Liver (tissue), 9 donors: Measurements from ENCODE around the gene IRGQ. TPM values are rescaled to one million over a fixed set of nuclear protein-coding genes. Genes with fewer than 3 reads are reported as not detected.

Experiments used
- DNase-seq: peaks from one replicate; pipeline ENCODE4 v3.0.0-alpha.2; 2017; ENCODE audit warnings: low spot score
- H3K27ac ChIP-seq, 2 donors: one replicate each; pipeline ENCODE4 v1.7.0; 2013; ENCODE audit warnings: inconsistent platforms in 2 of 2, low read length in 2 of 2, control low read depth in 1 of 2, low read depth in 1 of 2, mild to moderate bottlenecking in 1 of 2
- H3K27me3 ChIP-seq, 4 donors: one replicate each; pipeline versions ENCODE4 v1.6.1 to v1.7.0; 2013; ENCODE audit warnings: low read length in 3 of 4, inconsistent platforms in 1 of 4, mild to moderate bottlenecking in 1 of 4, moderate library complexity in 1 of 4; ENCODE audit not compliant: control insufficient read depth in 4 of 4, insufficient read depth in 4 of 4
- H3K36me3 ChIP-seq, 4 donors: one replicate each; pipeline versions ENCODE4 v1.6.1 to v1.7.0; 2013; ENCODE audit warnings: low read length in 3 of 4, mild to moderate bottlenecking in 3 of 4, low read depth in 1 of 4, moderate library complexity in 1 of 4; ENCODE audit not compliant: control insufficient read depth in 4 of 4, insufficient read depth in 3 of 4
- H3K4me1 ChIP-seq, 4 donors: one replicate each; pipeline versions ENCODE4 v1.6.1 to v1.7.0; 2013; ENCODE audit warnings: low read length in 3 of 4, mild to moderate bottlenecking in 3 of 4, moderate library complexity in 1 of 4; ENCODE audit not compliant: control insufficient read depth in 4 of 4, insufficient read depth in 4 of 4
- H3K4me3 ChIP-seq, 3 donors: one replicate each; pipeline versions ENCODE4 v1.6.1 to v1.7.0; 2013; ENCODE audit warnings: low read length in 3 of 3, control low read depth in 1 of 3, low read depth in 1 of 3, mild to moderate bottlenecking in 1 of 3
- H3K9ac ChIP-seq, 2 donors: one replicate each; pipeline ENCODE4 v1.7.0; 2013; ENCODE audit warnings: low read length in 2 of 2, mild to moderate bottlenecking in 2 of 2, moderate library complexity in 2 of 2, control low read depth in 1 of 2, low read depth in 1 of 2
- H3K9me3 ChIP-seq, 4 donors: one replicate each; pipeline versions ENCODE4 v1.6.1 to v1.7.0; 2013; ENCODE audit warnings: low read length in 3 of 4; ENCODE audit not compliant: control insufficient read depth in 4 of 4
- EGR1 ChIP-seq, 2 donors: IDR thresholded peaks; 2 replicates each; pipeline ENCODE4 v1.6.1; 2016 to 2018; ENCODE audit warnings: antibody characterized with exemption in 2 of 2, low read depth in 2 of 2
- FOXA1 ChIP-seq: IDR thresholded peaks from 2 replicates; pipeline ENCODE4 v1.6.1; 2016; ENCODE audit warnings: antibody characterized with exemption
- FOXA2 ChIP-seq: IDR thresholded peaks from 2 replicates; pipeline ENCODE4 v1.6.1; 2016; ENCODE audit warnings: antibody characterized with exemption
- GABPA ChIP-seq, 2 donors: IDR thresholded peaks in 1 of 2; conservative IDR thresholded peaks in 1 of 2; 2 replicates each; pipeline ENCODE4 v1.6.1; 2016; ENCODE audit warnings: antibody characterized with exemption in 2 of 2, mild to moderate bottlenecking in 1 of 2, moderate library complexity in 1 of 2
- HNF4A ChIP-seq, 2 donors: conservative IDR thresholded peaks; 2 replicates each; pipeline ENCODE4 v1.6.1; 2016; ENCODE audit warnings: antibody characterized with exemption in 2 of 2, mild to moderate bottlenecking in 2 of 2
- HNF4G ChIP-seq: IDR thresholded peaks from 2 replicates; pipeline ENCODE4 v1.6.1; 2016; ENCODE audit warnings: antibody characterized with exemption
- JUND ChIP-seq, 2 donors: IDR thresholded peaks; 2 replicates each; pipeline ENCODE4 v1.6.1; 2016; ENCODE audit warnings: antibody characterized with exemption in 2 of 2
- MAX ChIP-seq: IDR thresholded peaks from 2 replicates; pipeline ENCODE4 v1.6.1; 2016; ENCODE audit warnings: antibody characterized with exemption
- NR2F2 ChIP-seq: IDR thresholded peaks from 2 replicates; pipeline ENCODE4 v1.6.1; 2016; ENCODE audit warnings: antibody characterized with exemption
- RAD21 ChIP-seq, 2 donors: IDR thresholded peaks; 2 replicates each; pipeline ENCODE4 v1.6.1; 2016; ENCODE audit warnings: antibody characterized with exemption in 2 of 2, mild to moderate bottlenecking in 2 of 2
- REST ChIP-seq: IDR thresholded peaks from 2 replicates; pipeline ENCODE4 v1.6.1; 2016; ENCODE audit warnings: antibody characterized with exemption, mild to moderate bottlenecking
- RXRA ChIP-seq, 2 donors: IDR thresholded peaks; 2 replicates each; pipeline ENCODE4 v1.6.1; 2017 to 2018; ENCODE audit warnings: antibody characterized with exemption in 2 of 2, mild to moderate bottlenecking in 1 of 2
- SP1 ChIP-seq: IDR thresholded peaks from 2 replicates; pipeline ENCODE4 v1.6.1; 2018; ENCODE audit warnings: antibody characterized with exemption, mild to moderate bottlenecking
- TAF1 ChIP-seq: conservative IDR thresholded peaks from 2 replicates; pipeline ENCODE4 v1.6.1; 2016; ENCODE audit warnings: antibody characterized with exemption, mild to moderate bottlenecking
- YY1 ChIP-seq: IDR thresholded peaks from 2 replicates; pipeline ENCODE4 v1.6.1; 2016; ENCODE audit warnings: antibody characterized with exemption, mild to moderate bottlenecking
- ZBTB33 ChIP-seq: IDR thresholded peaks from 2 replicates; pipeline ENCODE4 v1.6.1; 2016; ENCODE audit warnings: antibody characterized with exemption
- WGBS: extraction: QIAGEN DNeasy Blood & Tissue Kit; methylation state at CpG from one replicate; pipeline ENCODE4 v1.1.7; 2013; 5-methylcytosine and 5-hydroxymethylcytosine counted together
- polyA plus RNA-seq, 2 donors: library from polyadenylated mRNA; stranded (reverse) in 1 of 2; unstranded in 1 of 2; fragments of 200-250 nt in 1 of 2; fragments of >200 nt in 1 of 2; fragmentation: Nextera tagmentation in 1 of 2; extraction: Ambion mirVana in 1 of 2; gene quantifications; one replicate each; pipeline versions ENCODE4 v1.2.1 to v1.2.3, GENCODE V29; 2013 to 2015
- total RNA-seq, 2 donors: library from RNA; depleted of rRNA; stranded (reverse); fragments of >200 nt; gene quantifications; one replicate each; pipeline ENCODE4 v1.2.3, GENCODE V29; 2014
- TF ChIP-seq, protein P1 (sequence below): fragments of 150-350 bp; IDR thresholded peaks from 2 replicates; pipeline ENCODE4 v1.5.1; 2017; ENCODE audit warnings: improper control_type of control experiment, low read depth, low read length; ENCODE audit not compliant: missing input control
- TF ChIP-seq, protein P2 (sequence below): IDR thresholded peaks from 2 replicates; pipeline ENCODE4 v1.6.1; 2016; ENCODE audit warnings: antibody characterized with exemption
- donor health status: healthy.
- donor health status: healthy.
- donor health status: healthy.
- donor health status: healthy.
- donor health status: healthy.

IRGQ gene
- total and polyA plus RNA-seq, 4 donors = 2.8 to 15.5 (median 5.2) TPM

DNA sequence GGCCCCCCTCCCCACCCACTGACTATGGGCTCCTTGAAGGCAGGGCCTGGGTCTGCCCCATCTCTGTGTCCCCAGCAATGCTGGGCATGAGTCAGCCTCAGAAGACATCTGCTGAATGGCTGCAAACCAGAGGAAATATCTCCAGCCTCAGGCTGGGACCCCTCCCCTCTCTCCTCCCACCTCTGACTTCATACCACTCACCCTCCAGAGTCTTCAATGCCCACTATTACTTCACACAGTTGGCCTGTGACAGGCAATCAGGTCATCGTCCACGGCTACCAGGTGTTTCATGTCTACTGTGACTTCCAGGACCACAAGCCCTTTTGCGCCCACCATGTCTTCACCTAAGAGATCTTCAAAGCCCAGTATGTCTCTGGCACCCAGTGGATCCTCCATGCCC lies 15.9 kb upstream of the IRGQ start, which contains the start of gene SRRM5:
Gene SRRM5 (plus strand): TSS at position 301 of the 400 bp plus-strand sequence. CDS start 34 bp downstream, at position 335.
- Histone ChIP-seq H3K27ac (no peak within 1 kb of the TSS), H3K9me3 (no peaks in the 10 kb centered on the region), H3K4me1 (no peaks in the 10 kb centered on the region), H3K9ac (no peak within 1 kb of the TSS), H3K36me3 (peaks cover 0 to 13% (median 4%) of the 10 kb centered on the region in 4 donors), H3K27me3 (no peaks in the 10 kb centered on the region), H3K4me3 (no peak within 1 kb of the TSS)
- TF ChIP-seq MAX (no peak), FOXA1 (no peak), SP1 (no peak), EGR1 (IDR thresholded peaks at IDR 0.05; ENCODE audit: low read depth in 2 of 2) (no peak), YY1 (no peak), NR2F2 (no peak), HNF4G (no peak), JUND (IDR thresholded peaks at IDR 0.05) (no peak), HNF4A (conservative IDR thresholded peaks at IDR 0.05) (no peak), RXRA (IDR thresholded peaks at IDR 0.05) (no peak), RAD21 (IDR thresholded peaks at IDR 0.05) (no peak), REST (no peak), ZBTB33 (no peak), GABPA (IDR thresholded peaks at IDR 0.05 in 1 of 2, conservative IDR thresholded peaks at IDR 0.05 in 1 of 2) (no peak), FOXA2 (no peak), TAF1 (no peak)
- TF ChIP-seq, protein P1, sequence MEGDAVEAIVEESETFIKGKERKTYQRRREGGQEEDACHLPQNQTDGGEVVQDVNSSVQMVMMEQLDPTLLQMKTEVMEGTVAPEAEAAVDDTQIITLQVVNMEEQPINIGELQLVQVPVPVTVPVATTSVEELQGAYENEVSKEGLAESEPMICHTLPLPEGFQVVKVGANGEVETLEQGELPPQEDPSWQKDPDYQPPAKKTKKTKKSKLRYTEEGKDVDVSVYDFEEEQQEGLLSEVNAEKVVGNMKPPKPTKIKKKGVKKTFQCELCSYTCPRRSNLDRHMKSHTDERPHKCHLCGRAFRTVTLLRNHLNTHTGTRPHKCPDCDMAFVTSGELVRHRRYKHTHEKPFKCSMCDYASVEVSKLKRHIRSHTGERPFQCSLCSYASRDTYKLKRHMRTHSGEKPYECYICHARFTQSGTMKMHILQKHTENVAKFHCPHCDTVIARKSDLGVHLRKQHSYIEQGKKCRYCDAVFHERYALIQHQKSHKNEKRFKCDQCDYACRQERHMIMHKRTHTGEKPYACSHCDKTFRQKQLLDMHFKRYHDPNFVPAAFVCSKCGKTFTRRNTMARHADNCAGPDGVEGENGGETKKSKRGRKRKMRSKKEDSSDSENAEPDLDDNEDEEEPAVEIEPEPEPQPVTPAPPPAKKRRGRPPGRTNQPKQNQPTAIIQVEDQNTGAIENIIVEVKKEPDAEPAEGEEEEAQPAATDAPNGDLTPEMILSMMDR = no peak
- TF ChIP-seq, protein P2, sequence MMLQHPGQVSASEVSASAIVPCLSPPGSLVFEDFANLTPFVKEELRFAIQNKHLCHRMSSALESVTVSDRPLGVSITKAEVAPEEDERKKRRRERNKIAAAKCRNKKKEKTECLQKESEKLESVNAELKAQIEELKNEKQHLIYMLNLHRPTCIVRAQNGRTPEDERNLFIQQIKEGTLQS = no peak
- no peak for DNase-seq
- WGBS = 95% methylated on average over 3 of the region's 3 CpGs
